Stimulated activated naive CD8-positive, alpha-beta T cell treated with anti-CD3 and anti-CD28 coated beads, Interleukin-15, Interleukin-2, amounts not matched to agents 100 U/mL and 50 U/mL, for 24 hours (primary cell): ENCODE measurements around the gene MPG.
A peak's percentile ranks its signal among the peaks of the same experiment; 100 is the strongest.

ENCODE experiments used
- ATAC-seq: fragments of 150-1000 bp; cut with Tn5 transposase; one replicate; pipeline ENCODE4 v1.10.0; 2021
- DNase-seq: peaks from one replicate; pipeline ENCODE4 v3.0.0; 2021

The MPG gene

DNA sequence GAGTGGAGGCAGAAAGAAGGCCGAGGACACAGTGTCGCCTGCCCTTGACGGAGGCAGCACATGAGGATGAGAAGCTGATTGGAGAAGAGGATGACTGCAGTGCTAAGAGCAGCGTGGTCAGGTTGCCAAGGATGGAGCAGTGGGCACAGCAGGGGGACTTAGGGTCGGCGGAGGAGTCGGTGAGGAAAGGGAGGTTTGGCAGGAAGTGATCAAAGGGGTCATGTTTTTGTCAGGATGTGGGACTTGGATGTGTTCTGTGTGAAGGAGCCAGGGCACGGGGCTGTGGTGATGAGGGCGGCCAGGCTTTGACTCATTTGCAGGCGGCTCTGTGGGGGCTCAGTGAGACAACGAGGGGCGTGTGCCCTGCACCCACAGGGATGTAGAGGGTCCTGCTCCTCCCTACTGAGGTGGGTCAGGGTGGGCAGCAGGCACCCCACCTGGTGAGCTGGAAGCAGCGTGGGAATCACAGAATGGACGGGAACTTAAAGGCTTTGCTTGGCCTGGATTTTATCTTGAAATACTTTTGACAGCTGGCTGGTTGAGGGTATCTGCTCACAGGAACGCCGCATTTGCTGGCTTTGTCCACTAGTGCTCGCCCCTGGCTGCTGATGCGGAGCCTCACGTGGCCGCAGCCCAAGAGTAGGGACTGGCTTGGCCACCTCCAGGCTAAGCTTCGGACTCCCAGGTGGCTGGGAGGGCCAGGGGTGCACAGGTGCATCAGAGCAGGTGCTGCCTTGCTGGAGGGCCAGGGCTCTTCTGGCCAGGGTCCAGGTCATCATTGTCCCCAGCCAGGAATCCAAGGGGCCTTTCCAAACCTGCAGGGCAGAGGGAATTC lies 6.0 kb downstream of the MPG start:
- ATAC-seq (no peak), DNase-seq (peak; percentile 41)

DNA sequence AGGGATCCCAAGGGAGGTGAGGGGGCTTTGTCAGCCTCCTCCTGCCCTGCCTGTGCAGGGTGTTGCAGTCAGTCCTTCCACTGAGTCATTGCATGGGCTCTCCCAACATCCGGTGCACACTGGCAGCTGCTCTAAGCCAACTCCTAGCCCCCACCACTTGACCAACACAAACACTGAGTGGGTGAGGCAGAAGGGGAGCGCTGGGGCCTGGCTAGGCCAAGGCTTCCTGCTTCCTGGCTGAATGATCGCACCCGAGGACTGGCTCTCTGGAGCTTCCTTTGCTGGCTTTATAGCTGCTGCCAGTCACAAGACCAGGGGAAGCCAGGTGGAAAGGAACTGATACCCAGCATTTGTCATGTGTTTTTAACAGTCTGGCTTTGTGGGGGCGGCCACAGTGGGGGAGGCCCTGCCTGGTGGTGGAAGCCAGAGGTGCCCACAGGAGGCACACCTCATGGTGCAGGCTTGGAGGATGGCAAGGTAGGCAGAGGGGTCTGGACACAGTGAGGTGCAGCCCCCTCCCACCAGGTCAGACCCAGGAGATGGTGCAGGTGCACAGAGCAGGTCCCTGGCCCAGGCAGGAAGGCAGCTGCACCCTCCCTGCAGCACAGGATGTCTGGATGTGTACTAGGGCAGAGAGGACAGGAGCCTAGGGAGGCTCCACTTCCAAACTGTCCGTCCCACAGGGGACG lies 6.8 kb downstream of the MPG start:
- peak; percentile 94 for ATAC-seq

DNA sequence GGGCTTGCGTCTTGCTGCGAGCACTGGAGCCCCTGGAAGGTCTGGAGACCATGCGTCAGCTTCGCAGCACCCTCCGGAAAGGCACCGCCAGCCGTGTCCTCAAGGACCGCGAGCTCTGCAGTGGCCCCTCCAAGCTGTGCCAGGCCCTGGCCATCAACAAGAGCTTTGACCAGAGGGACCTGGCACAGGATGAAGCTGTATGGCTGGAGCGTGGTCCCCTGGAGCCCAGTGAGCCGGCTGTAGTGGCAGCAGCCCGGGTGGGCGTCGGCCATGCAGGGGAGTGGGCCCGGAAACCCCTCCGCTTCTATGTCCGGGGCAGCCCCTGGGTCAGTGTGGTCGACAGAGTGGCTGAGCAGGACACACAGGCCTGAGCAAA lies 7.4 kb downstream of the MPG start:
- no peak for ATAC-seq
- DNase-seq = no peak

More for the DNA sequence above, 6.8 kb downstream of the MPG start:
- peak; percentile 79 for DNase-seq

DNA sequence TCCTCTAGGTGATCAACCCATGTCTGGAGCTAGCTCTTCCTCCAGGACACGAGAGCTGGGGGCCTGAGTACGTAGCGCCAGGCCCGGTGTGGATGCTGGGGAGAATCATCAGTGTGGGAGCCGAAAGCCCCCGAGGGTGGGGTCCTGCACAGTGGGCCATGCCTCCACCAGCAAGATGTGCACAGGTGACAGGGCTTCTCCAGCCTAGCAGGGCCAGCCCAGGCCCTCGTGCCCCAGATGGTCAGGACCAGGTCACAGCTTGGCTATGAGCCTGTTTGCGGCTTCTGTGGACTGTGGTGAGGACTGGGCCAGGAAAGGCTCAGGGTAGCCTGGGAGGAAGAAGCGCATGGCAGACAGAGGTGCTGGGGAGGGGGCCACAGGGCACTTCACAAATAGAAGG lies 7.8 kb downstream of the MPG start:
- no peak for ATAC-seq
- DNase-seq = no peak

DNA sequence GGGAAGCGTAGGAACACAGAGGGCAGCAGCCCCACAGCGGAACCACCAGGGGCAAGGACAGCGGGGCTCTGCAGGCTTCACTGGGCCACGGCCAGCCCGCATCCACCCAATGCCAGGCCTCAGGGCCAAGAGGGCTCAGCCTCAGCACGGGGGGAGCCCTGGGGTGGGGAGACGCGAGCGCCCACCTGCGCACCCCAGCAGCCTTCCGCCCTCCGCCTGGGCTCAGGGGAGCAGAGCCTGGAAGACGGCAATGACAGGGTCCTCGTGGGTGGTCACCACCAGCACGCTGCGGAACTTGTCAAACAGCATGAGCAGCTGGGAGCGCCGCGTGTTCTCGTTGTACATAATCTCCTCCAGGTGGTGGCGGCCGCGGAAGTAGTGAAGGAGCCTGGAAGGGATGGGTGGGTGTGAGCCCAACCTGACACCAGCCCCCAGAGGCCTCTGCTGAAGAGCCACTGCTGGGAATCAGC lies 8.5 kb downstream of the MPG start:
- DNase-seq (no peak), ATAC-seq (no peak)

DNA sequence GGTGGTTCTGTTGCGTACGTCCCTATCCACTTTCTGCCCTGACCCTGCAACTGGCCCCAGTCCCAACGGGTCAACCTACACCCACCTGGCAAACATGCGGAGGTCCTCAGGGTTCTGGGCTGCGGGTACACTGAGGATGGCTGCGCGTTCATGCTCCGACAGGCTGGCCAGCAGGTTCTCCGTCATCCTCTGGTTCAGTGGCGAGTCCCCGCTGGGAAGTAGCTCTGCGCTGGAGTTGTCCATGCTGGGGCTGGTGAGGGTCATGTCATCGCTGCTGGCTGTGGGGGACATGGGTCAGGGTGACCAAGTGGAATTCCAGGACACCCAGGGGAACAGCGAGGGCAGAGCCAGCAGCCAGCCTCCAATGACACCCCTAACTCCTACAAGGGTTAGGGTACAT lies 10.6 kb downstream of the MPG start:
- DNase-seq (no peak), ATAC-seq (no peak)

DNA sequence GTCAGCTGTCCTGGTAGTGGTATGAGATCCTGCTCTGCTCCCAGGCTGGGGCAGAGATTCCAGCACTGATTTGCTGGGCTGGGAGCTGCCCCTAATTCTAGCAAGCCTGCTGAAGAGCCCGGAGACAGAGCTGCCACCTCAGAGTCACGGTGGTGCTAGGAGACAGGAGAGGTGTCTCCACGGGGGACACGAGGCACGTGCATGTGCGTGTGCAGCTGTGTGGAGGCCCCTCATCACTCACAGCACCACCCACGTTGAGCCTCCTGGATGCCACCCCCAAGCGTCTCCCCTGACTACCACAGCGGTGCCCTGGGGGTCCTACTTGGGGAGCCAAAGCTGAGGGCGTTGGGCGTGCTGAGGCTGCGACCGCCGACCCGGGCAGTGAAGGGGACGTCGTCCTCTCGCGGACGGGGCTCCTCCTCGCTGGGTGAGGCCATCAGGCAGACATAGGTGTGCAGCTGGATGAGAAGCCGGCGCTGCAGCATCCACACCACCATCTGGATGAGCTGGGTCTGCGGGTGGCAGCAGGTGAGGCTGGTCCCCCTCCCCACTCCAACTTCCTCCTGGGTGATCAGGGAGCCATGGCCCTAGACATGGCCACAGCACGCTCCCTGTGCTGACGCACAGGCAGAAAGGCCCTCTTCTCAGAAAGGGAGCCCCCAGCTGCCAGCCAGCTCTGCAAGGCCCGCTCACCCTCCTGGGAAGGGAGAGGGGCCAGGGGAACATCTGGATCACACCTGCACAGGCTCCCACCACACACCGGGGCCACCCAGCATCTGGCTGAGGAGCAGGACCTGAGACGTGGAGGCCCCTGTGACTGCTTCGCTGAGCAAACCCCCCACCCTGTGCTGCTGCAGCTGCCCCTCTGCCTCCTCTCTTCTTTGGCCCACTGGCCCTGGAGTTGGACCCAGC lies 11.6 kb downstream of the MPG start:
- no peak for DNase-seq
- no peak for ATAC-seq

DNA sequence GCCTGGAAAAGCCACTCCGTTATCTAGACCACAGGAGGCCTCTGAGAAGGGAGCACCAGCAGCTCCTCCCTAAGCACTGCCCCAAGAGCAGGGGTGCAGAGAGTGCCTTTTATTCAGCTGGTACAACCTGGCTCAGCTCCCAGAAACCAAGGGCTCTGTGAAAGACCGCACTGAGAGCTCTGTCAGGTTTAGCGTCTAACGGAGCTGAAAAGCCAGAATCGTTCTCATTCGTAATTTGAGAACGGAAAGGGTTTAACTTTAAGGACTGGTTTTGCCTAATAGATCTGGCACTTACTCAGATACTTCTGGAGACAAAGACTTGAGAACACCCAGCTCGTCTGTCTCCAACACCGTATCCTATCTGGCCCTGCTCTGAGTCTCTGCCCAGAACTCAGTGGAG lies 13.5 kb downstream of the MPG start:
- DNase-seq (no peak), ATAC-seq (no peak)

DNA sequence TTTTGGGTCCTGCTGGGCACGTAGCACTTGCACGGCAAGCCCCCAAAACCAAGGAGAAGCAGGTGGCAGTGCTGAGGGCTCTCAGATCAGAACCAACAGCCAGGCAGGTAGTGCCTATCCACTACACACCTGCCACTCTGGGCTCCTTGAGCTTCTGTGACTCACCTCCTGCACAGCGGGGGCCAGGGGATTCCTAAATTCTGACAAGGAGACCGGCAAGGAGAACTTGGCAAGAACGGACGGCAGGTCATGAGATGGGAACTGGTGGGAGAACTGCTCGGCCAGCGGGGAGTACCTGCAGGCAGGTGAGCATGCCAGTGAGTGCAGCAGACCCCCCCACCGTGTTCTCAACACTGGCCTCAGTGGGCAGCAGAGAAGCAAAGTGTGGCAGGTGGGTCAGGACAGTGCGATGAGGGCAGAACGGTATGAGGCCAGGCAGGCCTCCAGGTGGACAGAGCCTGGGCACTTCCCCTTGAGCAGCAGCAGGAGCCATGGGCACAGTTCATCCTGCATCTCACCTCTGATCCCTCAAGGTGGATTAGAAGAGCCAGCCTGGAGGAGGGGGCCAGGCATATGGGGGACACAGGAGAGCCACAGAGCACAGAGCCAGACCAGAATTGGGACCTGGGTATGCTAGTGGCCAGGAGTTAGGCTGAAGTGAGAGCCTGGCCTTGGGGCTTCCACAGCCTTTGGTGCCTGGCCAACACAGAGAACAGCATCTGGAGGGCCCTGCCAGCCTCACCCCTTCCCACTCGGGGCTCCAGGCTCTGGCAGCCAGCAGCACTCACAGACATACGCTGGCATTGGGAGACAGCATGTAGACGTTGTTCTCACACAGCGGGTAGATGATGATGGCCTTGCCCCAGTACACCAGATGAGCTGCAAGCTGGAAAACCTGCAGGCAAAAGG lies 14.7 kb downstream of the MPG start:
- DNase-seq (no peak), ATAC-seq (no peak)

DNA sequence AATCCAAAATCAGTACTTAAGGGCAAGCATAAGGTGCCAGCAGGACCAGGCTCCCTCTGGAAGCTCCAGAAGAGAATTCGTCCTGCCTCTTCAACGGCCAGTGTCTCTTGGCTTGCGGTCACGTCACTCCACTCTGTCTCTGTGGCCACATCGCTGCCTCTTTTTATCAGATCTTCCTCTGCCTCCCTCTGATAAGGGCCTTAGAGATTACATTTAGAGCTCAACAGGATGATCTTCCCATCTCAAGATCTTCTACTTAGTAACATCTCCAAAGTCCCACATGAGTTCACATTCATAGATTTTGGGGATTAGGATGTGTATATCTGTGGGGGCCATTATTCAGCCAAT lies 16.9 kb downstream of the MPG start:
- DNase-seq (no peak), ATAC-seq (no peak)

DNA sequence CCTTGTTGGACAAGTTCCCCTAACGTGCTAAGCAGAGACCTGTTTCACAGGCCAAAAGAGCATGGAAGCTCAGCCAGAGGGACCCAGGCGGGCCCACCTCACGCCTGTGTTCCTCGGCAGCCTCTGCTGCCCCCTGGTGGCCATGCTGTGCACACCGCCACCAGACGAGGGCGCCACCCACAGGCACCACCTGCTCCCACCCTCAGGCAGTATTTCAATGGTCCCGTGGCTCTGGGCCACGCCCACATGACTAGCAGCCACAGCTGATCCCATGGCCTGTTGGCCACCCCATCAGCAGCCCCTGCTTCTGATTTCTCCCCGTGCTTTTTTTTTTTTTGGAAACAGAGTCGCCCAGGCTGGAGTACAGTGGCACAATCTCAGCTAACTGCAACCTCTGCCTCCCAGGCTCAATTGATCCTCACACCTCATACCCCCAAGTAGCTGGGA lies 18.9 kb downstream of the MPG start:
- DNase-seq (peak; percentile 92), ATAC-seq (peak; percentile 94)

DNA sequence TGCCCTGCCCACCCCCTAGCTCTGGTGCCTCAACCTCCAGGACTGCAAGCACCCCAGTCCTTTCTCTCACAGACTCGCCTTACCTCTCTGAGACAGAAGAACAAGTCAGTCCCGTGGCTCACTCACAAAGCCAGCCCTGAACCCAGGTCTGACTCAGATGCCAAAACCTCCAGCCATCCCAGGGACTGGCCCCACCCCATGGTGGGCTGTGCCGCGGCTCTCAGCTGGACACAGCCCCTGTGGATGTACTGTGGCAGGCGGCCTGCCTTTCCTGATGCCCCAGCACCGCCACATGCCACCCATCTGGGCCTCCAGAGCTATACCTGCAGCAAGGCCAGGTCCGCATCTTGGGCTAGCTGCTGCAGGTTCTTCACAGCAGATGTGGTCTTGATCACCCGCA lies 19.8 kb downstream of the MPG start:
- no peak for ATAC-seq
- DNase-seq = no peak

DNA sequence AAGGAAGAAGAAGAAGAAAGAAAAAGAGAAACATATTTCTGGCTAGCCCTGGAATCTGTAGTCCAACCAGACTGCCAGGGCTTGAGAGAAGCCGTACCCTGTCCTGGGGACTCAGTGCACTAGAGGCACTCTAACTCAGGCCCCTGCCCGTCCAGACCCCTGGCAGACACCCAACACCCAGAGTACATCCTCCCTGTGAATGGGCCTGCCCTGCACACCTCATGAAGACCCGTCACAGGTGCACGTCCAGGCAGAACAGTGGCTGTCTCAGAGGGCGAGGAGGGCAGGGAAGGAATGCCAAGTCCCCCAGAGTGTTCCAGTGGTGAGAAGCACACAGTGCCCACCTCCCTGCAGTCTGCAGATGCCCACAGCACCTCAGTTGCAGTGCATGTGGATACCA lies 23.0 kb downstream of the MPG start:
- DNase-seq (no peak), ATAC-seq (no peak)

DNA sequence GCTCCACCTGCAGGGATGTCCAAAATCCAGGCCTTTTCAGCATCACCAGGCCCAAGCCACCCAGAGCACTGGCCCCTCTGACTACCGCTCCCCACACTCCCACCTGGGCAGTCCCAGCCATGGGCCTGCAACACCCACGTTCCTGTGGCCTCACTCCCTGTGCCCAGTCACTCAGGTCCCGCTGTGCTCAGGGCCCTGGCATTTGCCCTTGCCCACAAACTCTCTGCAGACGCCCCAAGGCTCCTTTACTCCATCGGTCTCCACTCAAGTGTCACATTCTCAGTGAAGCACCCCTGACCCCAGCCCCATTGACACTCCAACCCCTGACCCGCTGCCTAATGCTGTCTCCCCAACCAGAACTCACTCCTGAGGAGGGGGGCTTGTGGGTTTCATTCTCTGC lies 23.6 kb downstream of the MPG start:
- DNase-seq (no peak), ATAC-seq (no peak)

DNA sequence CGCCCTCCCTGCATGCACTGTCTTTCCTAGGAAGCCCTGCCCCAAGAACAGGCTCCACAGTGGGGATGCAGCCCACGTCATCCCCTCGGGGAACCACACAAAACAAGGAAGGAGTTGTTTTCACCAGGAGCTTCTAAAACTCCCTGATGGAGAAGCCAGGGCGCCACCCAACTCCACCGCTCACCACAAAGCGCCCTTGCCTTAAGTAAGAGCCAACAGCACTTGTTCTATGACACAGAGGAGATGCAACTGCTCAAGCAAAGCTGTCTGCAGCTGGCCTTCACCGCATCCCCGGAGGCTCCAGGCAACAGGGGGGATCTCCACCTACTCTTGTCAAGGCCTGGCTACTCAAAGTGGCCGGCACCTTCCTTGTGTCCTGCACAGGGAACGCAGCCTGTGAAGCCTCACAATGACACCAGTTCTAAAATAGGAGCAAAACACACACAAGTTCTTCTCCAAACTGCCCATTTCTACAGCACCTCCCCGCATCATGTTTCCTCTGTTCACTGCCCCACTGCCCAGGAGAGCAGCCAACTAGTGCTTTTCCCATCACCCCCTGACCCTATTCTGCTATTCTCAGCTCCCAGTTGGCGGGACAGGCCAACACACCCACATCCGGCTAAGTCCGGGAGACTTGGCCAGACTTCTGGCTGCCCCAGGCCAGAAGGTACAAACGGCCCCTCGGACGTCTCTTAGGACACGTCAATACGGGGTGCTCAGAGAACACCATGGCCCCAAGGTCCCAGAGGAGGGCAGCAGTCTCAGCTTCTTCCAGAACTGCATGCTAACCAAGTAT lies 24.2 kb downstream of the MPG start:
- DNase-seq (no peak), ATAC-seq (no peak)

DNA sequence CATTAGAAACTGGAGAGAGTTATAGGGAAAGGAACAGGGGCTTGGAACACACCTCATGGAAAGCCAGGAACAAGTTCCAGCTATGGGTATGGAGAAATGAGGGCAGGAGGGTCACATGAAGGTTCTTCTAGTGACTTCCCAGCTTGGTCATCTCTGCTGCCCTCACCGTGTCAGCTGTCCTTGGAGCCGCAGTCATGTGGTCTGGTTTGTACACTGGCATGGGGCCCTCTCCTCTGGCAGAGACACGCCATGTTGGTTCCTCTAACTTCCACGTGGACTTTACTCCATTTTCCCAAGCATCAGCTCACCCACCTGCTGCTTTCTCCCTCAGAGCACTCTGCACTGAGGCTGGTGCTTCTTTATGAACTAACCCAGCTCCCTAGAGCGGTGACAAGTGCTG lies 26.3 kb downstream of the MPG start:
- DNase-seq (no peak), ATAC-seq (no peak)

DNA sequence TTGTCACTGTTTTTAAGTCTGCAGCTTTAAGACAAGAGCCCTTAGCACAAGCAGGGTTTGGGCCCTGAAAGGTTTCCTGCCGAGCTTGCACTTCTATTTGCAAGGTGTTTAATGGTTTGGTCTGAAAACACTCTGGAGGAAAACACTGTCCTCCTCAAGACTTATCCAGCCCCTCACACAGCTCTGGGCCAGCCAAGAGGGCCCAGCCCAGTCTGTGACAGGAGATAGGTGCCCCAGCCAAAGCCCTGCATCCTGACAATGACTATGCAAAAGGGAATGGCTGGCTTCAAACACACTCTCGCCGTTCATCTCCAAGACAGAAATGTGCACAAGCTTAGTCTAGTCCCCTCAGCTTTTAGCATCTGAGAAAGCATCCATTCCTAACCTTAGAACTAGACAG lies 26.9 kb downstream of the MPG start:
- DNase-seq (no peak), ATAC-seq (no peak)

DNA sequence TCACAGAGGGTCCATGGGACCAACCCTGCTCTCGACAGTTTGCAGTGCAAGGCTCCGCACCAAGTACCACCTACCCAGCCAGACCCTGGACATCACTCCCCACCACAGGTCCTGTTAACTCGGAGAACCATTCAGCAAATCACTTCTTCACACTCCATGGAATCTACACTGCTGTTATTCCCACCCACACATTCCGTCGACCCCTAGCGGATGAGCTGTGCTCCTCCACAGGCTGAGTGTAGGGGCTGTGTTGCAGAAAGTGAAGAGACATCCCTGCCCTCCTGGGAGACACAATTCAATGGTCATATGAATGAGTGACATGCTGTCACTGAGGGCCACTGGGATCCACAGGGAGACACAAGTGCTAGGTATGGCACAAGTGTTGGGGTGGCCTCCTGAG lies 27.5 kb downstream of the MPG start:
- DNase-seq = no peak
- ATAC-seq = no peak

DNA sequence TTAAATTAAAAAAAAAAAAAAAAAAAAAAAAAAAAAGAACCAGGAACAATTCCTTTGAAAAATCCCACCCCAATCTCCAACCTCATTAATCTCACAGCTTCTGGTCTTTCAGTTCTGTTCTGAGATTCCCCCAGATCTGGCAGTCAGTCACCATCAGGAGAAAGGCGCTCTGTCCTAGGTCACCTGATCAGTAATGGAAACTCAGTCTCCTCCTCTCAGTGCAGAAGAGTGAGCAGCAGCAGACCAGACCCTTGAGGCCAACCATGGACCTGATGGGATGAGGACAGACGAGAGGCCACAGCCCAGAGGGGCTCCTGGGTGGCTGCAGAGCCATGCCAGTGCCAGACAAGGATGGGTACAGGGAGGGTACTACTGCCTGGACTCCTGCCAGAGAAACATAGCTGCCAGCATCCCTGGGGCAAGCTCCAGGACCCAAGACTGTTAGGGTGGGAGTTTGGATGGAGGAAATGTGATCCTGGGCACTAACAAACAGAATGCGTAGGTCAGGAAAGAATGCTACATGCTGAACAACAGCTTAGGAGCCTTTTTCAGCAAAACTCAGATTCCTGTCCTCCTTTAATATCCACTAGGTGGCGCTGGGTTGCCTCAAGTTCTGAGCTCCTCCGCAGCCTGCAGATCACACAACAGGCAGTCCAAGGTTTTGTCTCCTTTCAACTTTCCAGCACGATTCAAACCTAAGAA lies 28.7 kb downstream of the MPG start:
- peak; percentile 46 for DNase-seq
- peak; percentile 65 for ATAC-seq

DNA sequence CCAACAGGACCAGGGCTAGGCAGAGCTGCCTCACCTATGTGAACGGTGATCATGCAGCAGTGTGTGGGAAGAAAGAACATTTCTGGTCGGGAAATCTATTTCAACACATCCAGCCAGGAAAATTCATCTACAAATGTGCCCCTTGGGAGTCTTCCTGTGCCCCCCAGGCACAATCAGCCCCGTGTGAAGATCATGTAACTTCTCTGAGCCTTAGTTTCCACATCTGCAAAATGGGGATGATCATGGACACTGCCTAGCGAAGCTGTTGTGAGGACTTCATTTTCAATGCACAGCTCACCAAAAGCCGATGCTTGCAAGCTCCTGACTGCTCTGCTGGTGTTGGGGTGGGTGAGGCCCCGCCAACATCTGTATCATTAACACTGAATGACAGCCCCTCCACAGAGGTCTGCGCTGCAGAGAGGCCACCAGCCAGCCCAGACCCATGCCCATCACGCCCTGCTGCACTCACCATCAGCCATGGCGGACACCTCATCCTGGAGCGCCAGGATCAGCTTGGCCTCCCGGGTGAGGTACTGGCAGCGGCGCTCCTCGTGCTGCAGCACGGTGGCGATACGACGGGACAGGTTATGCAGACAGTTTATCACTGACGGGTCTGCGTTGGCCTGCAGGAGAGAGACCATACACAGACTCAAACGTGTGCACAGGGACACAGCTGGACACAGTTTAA lies 34.3 kb downstream of the MPG start:
- ATAC-seq (no peak), DNase-seq (no peak)
